H1 (cell line): Measurements from ENCODE around the gene PGD.

Experiments used
- CHD1 ChIP-seq: IDR thresholded peaks from 2 replicates; pipeline ENCODE4 v1.6.1; 2012; ENCODE audit warnings: low read depth, low read length, improper control_type of control experiment
- CTCF ChIP-seq, 3 experiments: IDR thresholded peaks; 1 replicate in 2 of 3; 2 replicates in 1 of 3; pipeline versions ENCODE4 v1.5.1 to v1.6.1; 2011; ENCODE audit warnings: low read length in 3 of 3, mild to moderate bottlenecking in 3 of 3, inconsistent platforms in 2 of 3, low read depth in 1 of 3, moderate library complexity in 1 of 3; ENCODE audit not compliant: insufficient read depth in 1 of 3; ENCODE audit errors: control extremely low read depth in 1 of 3
- EGR1 ChIP-seq: IDR thresholded peaks from 2 replicates; pipeline ENCODE4 v1.6.1; 2011; ENCODE audit warnings: low read depth, low read length, borderline replicate concordance
- JUN ChIP-seq: IDR thresholded peaks from 2 replicates; pipeline ENCODE4 v1.6.1; 2011; ENCODE audit warnings: low read depth, mild to moderate bottlenecking, improper control_type of control experiment, low read length
- POLR2A ChIP-seq, 2 experiments: IDR thresholded peaks; 1 replicate in 1 of 2; 2 replicates in 1 of 2; pipeline ENCODE4 v1.6.1; 2011; ENCODE audit warnings: low read depth in 2 of 2, low read length in 2 of 2, mild to moderate bottlenecking in 2 of 2; ENCODE audit errors: control extremely low read depth in 1 of 2
- SIN3A ChIP-seq, 2 experiments: IDR thresholded peaks in 1 of 2; conservative IDR thresholded peaks in 1 of 2; 2 replicates each; pipeline ENCODE4 v1.6.1; 2011 to 2012; ENCODE audit warnings: low read length in 2 of 2, improper control_type of control experiment in 1 of 2, low read depth in 1 of 2, mild to moderate bottlenecking in 1 of 2
- SRF ChIP-seq: IDR thresholded peaks from 2 replicates; pipeline ENCODE4 v1.6.1; 2011; ENCODE audit warnings: mild to moderate bottlenecking, low read depth, low read length, moderate library complexity
- YY1 ChIP-seq: IDR thresholded peaks from 2 replicates; pipeline ENCODE4 v1.6.1; 2011; ENCODE audit warnings: low read depth, mild to moderate bottlenecking, low read length

GRCh38 chr1:10384219-10384618, 14.6 kb upstream of the PGD start:
- TF ChIP-seq JUN = no peak
- TF ChIP-seq CTCF (IDR thresholded peaks at IDR 0.05; ENCODE audit: control extremely low read depth in 1 of 3, insufficient read depth in 1 of 3, low read depth in 1 of 3, low read length in 3 of 3) = no peak
- no peak for TF ChIP-seq POLR2A (IDR thresholded peaks at IDR 0.05; ENCODE audit: control extremely low read depth in 1 of 2, low read depth in 2 of 2, low read length in 2 of 2)
- no peak for TF ChIP-seq SRF
- TF ChIP-seq EGR1 = no peak
- no peak for TF ChIP-seq YY1
- no peak for TF ChIP-seq CHD1
- TF ChIP-seq SIN3A (conservative IDR thresholded peaks at IDR 0.05 in 1 of 2, IDR thresholded peaks at IDR 0.05 in 1 of 2; ENCODE audit: low read depth in 1 of 2, low read length in 2 of 2) = no peak
